DMS 273 (cell line): Measurements from ENCODE around the gene GATA6.

Source experiments
- DNase-seq: peaks from one replicate; lab custom pipeline; 2025; ENCODE audit not compliant: unreplicated experiment; lab: John Stamatoyannopoulos, UW

The GATA6 gene

GRCh38 chr18:22169011-22169888 lies at the start of gene GATA6:
TSS of gene GATA6 (plus strand) at chr18:22169589. CDS start at chr18:22171145, 1,556 bp downstream.
- DNase-seq, result peak; percentile 90

GRCh38 chr18:22124970-22125369 lies 44.4 kb upstream of the GATA6 start:
- no peak for DNase-seq

- no peak for DNase-seq
Measured at GRCh38 chr18:22128954-22129353, 40.4 kb upstream of the GATA6 start.

GRCh38 chr18:22129778-22130177 lies 39.6 kb upstream of the GATA6 start:
- DNase-seq, result no peak

GRCh38 chr18:22132258-22132657 lies 37.1 kb upstream of the GATA6 start:
- no peak for DNase-seq

- DNase-seq, result no peak
Measured at GRCh38 chr18:22132763-22133162, 36.6 kb upstream of the GATA6 start.

GRCh38 chr18:22136395-22136794 lies 33.0 kb upstream of the GATA6 start:
- no peak for DNase-seq

- DNase-seq, result no peak
Measured at GRCh38 chr18:22141211-22141610, 28.2 kb upstream of the GATA6 start.

- DNase-seq, result no peak
Measured at GRCh38 chr18:22143347-22144340, 25.7 kb upstream of the GATA6 start.

- DNase-seq, result no peak
Measured at GRCh38 chr18:22145160-22145559, 24.2 kb upstream of the GATA6 start.

GRCh38 chr18:22149710-22150109 lies 19.7 kb upstream of the GATA6 start:
- DNase-seq, result no peak

- DNase-seq, result no peak
Measured at GRCh38 chr18:22152093-22152492, 17.3 kb upstream of the GATA6 start.

GRCh38 chr18:22153428-22153827 lies 16.0 kb upstream of the GATA6 start:
- DNase-seq, result no peak

GRCh38 chr18:22155584-22155983 lies 13.8 kb upstream of the GATA6 start:
- no peak for DNase-seq

GRCh38 chr18:22159014-22159413 lies 10.4 kb upstream of the GATA6 start:
- no peak for DNase-seq

GRCh38 chr18:22161090-22161489 lies 8.3 kb upstream of the GATA6 start:
- DNase-seq, result no peak

GRCh38 chr18:22163416-22164161 lies 5.8 kb upstream of the GATA6 start:
- no peak for DNase-seq

- no peak for DNase-seq
Measured at GRCh38 chr18:22164337-22165048, 4.9 kb upstream of the GATA6 start.

- DNase-seq, result no peak
Measured at GRCh38 chr18:22165049-22165602, 4.3 kb upstream of the GATA6 start.

GRCh38 chr18:22165603-22166068 lies 3.8 kb upstream of the GATA6 start:
- DNase-seq, result no peak
